Neural cell (in vitro differentiated cells): ENCODE measurements around the gene GSTM3. TPM values are rescaled to one million over a fixed set of nuclear protein-coding genes. Genes with fewer than 3 reads are reported as not detected.

Experiments used
- H2AFZ ChIP-seq: fragments of 200-600, 300-800 bp; sonication (generic), shearing (Covaris generic); 2 replicates; pipeline ENCODE4 v1.6.0; 2014; ENCODE audit warnings: low read depth, mild to moderate bottlenecking, antibody characterized with exemption, low read length, moderate library complexity
- H3F3A ChIP-seq: fragments of 200-600 bp; shearing (Covaris generic); 2 replicates; pipeline ENCODE4 v1.6.1; 2016; ENCODE audit warnings: mild to moderate bottlenecking, moderate library complexity, mixed read lengths, antibody characterized with exemption, low read length; ENCODE audit not compliant: insufficient read depth, poor library complexity, severe bottlenecking
- H3K27ac ChIP-seq: fragments of 200-600, 300-800 bp; sonication (generic), shearing (Covaris generic); 2 replicates; pipeline ENCODE4 v1.5.1; 2014; ENCODE audit warnings: mild to moderate bottlenecking, low read length, moderate library complexity
- H3K27me3 ChIP-seq: fragments of 300-800, 200-600 bp; sonication (generic), shearing (Covaris generic); 2 replicates; pipeline ENCODE4 v1.6.0; 2014; ENCODE audit warnings: mild to moderate bottlenecking, low read depth, low read length, moderate library complexity; ENCODE audit not compliant: insufficient read depth
- H3K36me3 ChIP-seq: fragments of 300-800, 200-600 bp; sonication (generic), shearing (Covaris generic); 2 replicates; pipeline ENCODE4 v1.5.1; 2014; ENCODE audit warnings: mild to moderate bottlenecking, antibody characterized with exemption, low read length, moderate library complexity; ENCODE audit not compliant: insufficient read depth
- H3K4me2 ChIP-seq: fragments of 300-800, 200-600 bp; sonication (generic), shearing (Covaris generic); 2 replicates; pipeline ENCODE4 v1.6.0; 2014; ENCODE audit warnings: mild to moderate bottlenecking, low read length
- H3K4me3 ChIP-seq: fragments of 300-800, 200-600 bp; sonication (generic), shearing (Covaris generic); 2 replicates; pipeline ENCODE4 v1.5.1; 2014; ENCODE audit warnings: mild to moderate bottlenecking, low read length, moderate library complexity
- H3K79me2 ChIP-seq: fragments of 200-600 bp; shearing (Covaris generic); replicated peaks from 2 replicates; pipeline ENCODE4 v1.6.0; 2014; ENCODE audit warnings: mild to moderate bottlenecking, low read length, moderate library complexity; ENCODE audit not compliant: insufficient read depth
- H3K9ac ChIP-seq: fragments of 300-800, 200-600 bp; sonication (generic), shearing (Covaris generic); 2 replicates; pipeline ENCODE4 v1.6.1; 2016; ENCODE audit warnings: mild to moderate bottlenecking, low read length, mixed read lengths
- H3K9me2 ChIP-seq: fragments of 200-600 bp; shearing (Covaris generic); 2 replicates; pipeline ENCODE4 v1.6.1; 2016; ENCODE audit warnings: mild to moderate bottlenecking, low read length, mixed read lengths; ENCODE audit not compliant: insufficient read depth
- H3K9me3 ChIP-seq: fragments of 200-600, 300-800 bp; sonication (generic), shearing (Covaris generic); 2 replicates; pipeline ENCODE4 v1.6.1; 2016; ENCODE audit warnings: mild to moderate bottlenecking, mixed run types, low read length, moderate library complexity, mixed read lengths
- H4K20me1 ChIP-seq: fragments of 200-600 bp; shearing (Covaris generic); 2 replicates; pipeline ENCODE4 v1.6.1; 2016; ENCODE audit warnings: mild to moderate bottlenecking, mixed run types; ENCODE audit not compliant: insufficient read depth
- CTCF ChIP-seq: fragments of 450-650 bp; IDR thresholded peaks from 2 replicates; pipeline ENCODE4 v1.5.1; 2014; ENCODE audit warnings: antibody characterized with exemption, mild to moderate bottlenecking, moderate library complexity; ENCODE audit not compliant: poor library complexity, severe bottlenecking
- EP300 ChIP-seq: fragments of 450-650 bp; conservative IDR thresholded peaks from 2 replicates; pipeline ENCODE4 v1.6.1; 2014; ENCODE audit warnings: antibody characterized with exemption, mild to moderate bottlenecking, moderate library complexity; ENCODE audit not compliant: poor library complexity, severe bottlenecking
- EZH2 ChIP-seq: fragments of 200-600, 300-800 bp; shearing (Covaris generic), sonication (generic); IDR thresholded peaks from 2 replicates; pipeline ENCODE4 v1.6.1; 2014; ENCODE audit warnings: antibody characterized with exemption, low read length, borderline replicate concordance, mild to moderate bottlenecking; ENCODE audit not compliant: insufficient read depth, poor library complexity, severe bottlenecking
- MXI1 ChIP-seq: fragments of 450-650 bp; conservative IDR thresholded peaks from 2 replicates; pipeline ENCODE4 v1.6.1; 2014; ENCODE audit warnings: antibody characterized with exemption, mild to moderate bottlenecking; ENCODE audit not compliant: poor library complexity, severe bottlenecking
- POLR2AphosphoS5 ChIP-seq: IDR thresholded peaks from 2 replicates; pipeline ENCODE4 v1.6.1; 2012
- RAD21 ChIP-seq: fragments of 450-650 bp; conservative IDR thresholded peaks from 2 replicates; pipeline ENCODE4 v1.6.1; 2014; ENCODE audit warnings: antibody characterized with exemption, mild to moderate bottlenecking, moderate library complexity
- REST ChIP-seq: IDR thresholded peaks from 2 replicates; pipeline ENCODE4 v1.6.1; 2012; ENCODE audit warnings: borderline replicate concordance
- SMC3 ChIP-seq: fragments of 450-650 bp; conservative IDR thresholded peaks from 2 replicates; pipeline ENCODE4 v1.6.1; 2014; ENCODE audit warnings: antibody characterized with exemption, mild to moderate bottlenecking, moderate library complexity; ENCODE audit not compliant: poor library complexity
- TAF1 ChIP-seq: IDR thresholded peaks from 2 replicates; pipeline ENCODE4 v1.6.1; 2012; ENCODE audit warnings: low read depth
- polyA plus RNA-seq: library from polyadenylated mRNA; depleted of rRNA; stranded (reverse); fragments of >200 nt; gene quantifications from 2 replicates; pipeline ENCODE4 v1.2.3, GENCODE V29; 2014

Gene GSTM3
- polyA plus RNA-seq, 1 donor from 2014 or later, result 195 TPM

- H4K20me1 ChIP-seq, result no peaks in the 10 kb centered on the region
- no peaks in the 10 kb centered on the region for H3F3A ChIP-seq
- H3K36me3 ChIP-seq, result no peaks in the 10 kb centered on the region
- no peaks in the 10 kb centered on the region for H3K79me2 ChIP-seq
- no peaks in the 10 kb centered on the region for H3K27me3 ChIP-seq
- H3K4me3 ChIP-seq, result no peak overlapping the region
- H3K9me2 ChIP-seq, result no peaks in the 10 kb centered on the region
- H3K4me2 ChIP-seq, result no peak overlapping the region
- no peak for TF ChIP-seq EZH2
- no peak for TF ChIP-seq SMC3
- no peak overlapping the region for H2AFZ ChIP-seq
- H3K27ac ChIP-seq, result no peak overlapping the region
- H3K9me3 ChIP-seq, result no peaks in the 10 kb centered on the region
- H3K9ac ChIP-seq, result no peak overlapping the region
These were observed 25.2 kb upstream of the GSTM3 start for GRCh38 chr1:109765896-109766615.

- no peaks in the 10 kb centered on the region for H3K36me3 ChIP-seq
- H3K27ac ChIP-seq, result no peak overlapping the region
- H3K9me3 ChIP-seq, result no peaks in the 10 kb centered on the region
- no peak overlapping the region for H3K4me2 ChIP-seq
- H3K79me2 ChIP-seq, result no peaks in the 10 kb centered on the region
- no peak overlapping the region for H3K4me3 ChIP-seq
- no peaks in the 10 kb centered on the region for H3F3A ChIP-seq
- no peaks in the 10 kb centered on the region for H3K27me3 ChIP-seq
- no peaks in the 10 kb centered on the region for H4K20me1 ChIP-seq
- H3K9me2 ChIP-seq, result no peaks in the 10 kb centered on the region
- H2AFZ ChIP-seq, result no peak overlapping the region
- H3K9ac ChIP-seq, result no peak overlapping the region
- no peak for TF ChIP-seq TAF1
- no peak for TF ChIP-seq POLR2AphosphoS5
- TF ChIP-seq EP300, result no peak
- TF ChIP-seq EZH2, result no peak
- TF ChIP-seq RAD21, result no peak
- TF ChIP-seq SMC3, result no peak
- TF ChIP-seq CTCF, result no peak
These were observed 24.6 kb upstream of the GSTM3 start for GRCh38 chr1:109765483-109765815.

GRCh38 chr1:109764561-109765482 lies 24.0 kb upstream of the GSTM3 start:
- no peaks in the 10 kb centered on the region for H3K36me3 ChIP-seq
- no peak overlapping the region for H3K9ac ChIP-seq
- no peak overlapping the region for H3K4me3 ChIP-seq
- no peak overlapping the region for H2AFZ ChIP-seq
- no peaks in the 10 kb centered on the region for H3K79me2 ChIP-seq
- TF ChIP-seq RAD21 (no peak), TAF1 (no peak), POLR2AphosphoS5 (no peak), EZH2 (no peak), MXI1 (no peak), EP300 (no peak), REST (no peak), CTCF (no peak)
- no peak overlapping the region for H3K4me2 ChIP-seq
- H3F3A ChIP-seq, result no peaks in the 10 kb centered on the region
- H3K27me3 ChIP-seq, result no peaks in the 10 kb centered on the region
- H3K9me3 ChIP-seq, result no peaks in the 10 kb centered on the region
- H4K20me1 ChIP-seq, result no peaks in the 10 kb centered on the region
- no peaks in the 10 kb centered on the region for H3K9me2 ChIP-seq
- no peak overlapping the region for H3K27ac ChIP-seq
